ENCODE data around the gene PHLDA2. TPM values are rescaled to one million over a fixed set of nuclear protein-coding genes. Genes with fewer than 3 reads are reported as not detected.

PHLDA2 gene
- total RNA-seq, 6 experiments from 2014 or later, result 102 to 149 (median 125) TPM

GRCh38 chr11:2926611-2927051, 2.6 kb downstream of the PHLDA2 start:
- Mint-ChIP-seq H3K4me1 (ENCODE audit: low read depth) (peaks cover 16% of the 10 kb centered on the region), H3K4me3 (0 out of 2 replicates have a peak overlapping the region, but pooled peaks have one; percentile 7), H3K27me3 (ENCODE audit: insufficient read depth) (peaks cover 7% of the 10 kb centered on the region), H3K36me3 (ENCODE audit: low read depth) (peaks cover 14% of the 10 kb centered on the region; the same call in 1 of the 2 replicates), H3K27ac (peak overlapping the region; percentile 16; the same call in 1 of the 2 replicates), H3K9me3 (no peaks in the 10 kb centered on the region)
- no peak for DNase-seq
- TF ChIP-seq, protein P1, sequence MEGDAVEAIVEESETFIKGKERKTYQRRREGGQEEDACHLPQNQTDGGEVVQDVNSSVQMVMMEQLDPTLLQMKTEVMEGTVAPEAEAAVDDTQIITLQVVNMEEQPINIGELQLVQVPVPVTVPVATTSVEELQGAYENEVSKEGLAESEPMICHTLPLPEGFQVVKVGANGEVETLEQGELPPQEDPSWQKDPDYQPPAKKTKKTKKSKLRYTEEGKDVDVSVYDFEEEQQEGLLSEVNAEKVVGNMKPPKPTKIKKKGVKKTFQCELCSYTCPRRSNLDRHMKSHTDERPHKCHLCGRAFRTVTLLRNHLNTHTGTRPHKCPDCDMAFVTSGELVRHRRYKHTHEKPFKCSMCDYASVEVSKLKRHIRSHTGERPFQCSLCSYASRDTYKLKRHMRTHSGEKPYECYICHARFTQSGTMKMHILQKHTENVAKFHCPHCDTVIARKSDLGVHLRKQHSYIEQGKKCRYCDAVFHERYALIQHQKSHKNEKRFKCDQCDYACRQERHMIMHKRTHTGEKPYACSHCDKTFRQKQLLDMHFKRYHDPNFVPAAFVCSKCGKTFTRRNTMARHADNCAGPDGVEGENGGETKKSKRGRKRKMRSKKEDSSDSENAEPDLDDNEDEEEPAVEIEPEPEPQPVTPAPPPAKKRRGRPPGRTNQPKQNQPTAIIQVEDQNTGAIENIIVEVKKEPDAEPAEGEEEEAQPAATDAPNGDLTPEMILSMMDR (IDR thresholded peaks at IDR 0.05), result no peak

DNA sequence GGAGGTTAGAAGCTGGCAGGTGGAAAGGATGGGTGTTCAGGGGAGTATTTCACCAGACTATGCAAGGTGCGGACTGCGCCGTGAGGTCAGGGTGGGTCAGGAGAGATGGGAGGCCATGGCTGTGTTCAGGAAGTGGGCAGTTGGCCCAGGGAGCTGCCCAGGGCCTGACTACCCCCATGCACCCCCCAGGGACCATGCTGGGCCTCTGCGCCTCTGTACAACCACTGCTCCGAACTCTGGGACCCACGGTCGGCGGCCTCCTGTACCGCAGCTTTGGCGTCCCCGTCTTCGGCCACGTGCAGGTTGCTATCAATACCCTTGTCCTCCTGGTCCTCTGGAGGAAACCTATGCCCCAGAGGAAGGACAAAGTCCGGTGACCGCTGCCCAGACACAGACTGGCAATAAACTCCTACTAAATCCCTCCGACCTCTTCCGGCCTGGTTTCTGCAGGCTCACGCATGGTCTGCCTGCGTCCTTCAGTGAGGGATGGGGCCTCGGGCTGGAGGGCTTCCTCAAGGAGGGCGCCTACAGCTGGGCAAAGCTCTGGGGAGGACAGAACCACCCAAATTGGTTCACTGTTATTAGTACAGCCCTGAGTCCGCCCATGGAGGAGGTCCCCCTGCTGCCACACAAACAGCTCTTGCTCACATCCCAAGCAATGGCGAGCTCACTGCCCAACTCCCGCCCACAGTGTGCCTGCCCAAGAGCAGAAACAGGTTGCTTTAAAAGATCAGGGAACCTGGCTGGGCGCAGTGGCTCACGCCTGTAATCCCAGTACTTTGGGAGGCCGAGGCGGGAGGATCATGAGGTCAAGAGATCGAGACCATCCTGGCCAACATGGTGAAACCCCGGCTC, 4.2 kb downstream of the PHLDA2 start:
- DNase-seq, result no peak
- Mint-ChIP-seq H3K27ac (no peak overlapping the region), H3K4me3 (no peak overlapping the region), H3K4me1 (ENCODE audit: low read depth) (peaks cover 10% of the 10 kb centered on the region), H3K36me3 (ENCODE audit: low read depth) (peaks cover 14% of the 10 kb centered on the region; the same call in 1 of the 2 replicates), H3K9me3 (no peaks in the 10 kb centered on the region), H3K27me3 (ENCODE audit: insufficient read depth) (peaks cover 7% of the 10 kb centered on the region)
- TF ChIP-seq, protein P1 (IDR thresholded peaks at IDR 0.05), result no peak

DNA sequence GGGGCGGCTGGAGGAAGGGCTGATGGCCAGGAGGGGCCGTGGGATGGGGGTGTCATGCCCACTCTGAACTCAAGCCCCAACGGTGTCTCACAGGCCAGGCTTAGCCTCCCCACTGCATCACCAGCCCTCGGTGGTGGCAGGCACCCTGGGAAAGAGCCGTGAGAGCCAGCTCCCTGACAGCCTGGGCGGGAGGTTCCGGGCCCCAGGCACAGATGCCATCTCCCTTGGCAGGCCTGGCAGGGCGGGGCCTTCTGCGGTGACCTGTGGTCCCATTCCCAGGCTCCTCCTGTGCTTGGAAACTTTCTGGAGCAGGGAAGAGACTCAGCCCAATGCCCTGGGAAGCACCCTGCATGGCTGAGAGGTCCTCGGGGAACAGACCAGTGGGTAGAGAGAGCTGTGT, 4.8 kb downstream of the PHLDA2 start:
- TF ChIP-seq, protein P1 (IDR thresholded peaks at IDR 0.05), result no peak
- peaks cover 5% of the 10 kb centered on the region for H3K27me3 Mint-ChIP-seq (ENCODE audit: insufficient read depth)
- peaks cover 10% of the 10 kb centered on the region for H3K4me1 Mint-ChIP-seq (ENCODE audit: low read depth)
- DNase-seq, result no peak
- H3K4me3 Mint-ChIP-seq, result no peak overlapping the region
- peaks cover 14% of the 10 kb centered on the region; the same call in 1 of the 2 replicates for H3K36me3 Mint-ChIP-seq (ENCODE audit: low read depth)
- H3K27ac Mint-ChIP-seq, result no peak overlapping the region
- H3K9me3 Mint-ChIP-seq, result no peaks in the 10 kb centered on the region

DNA sequence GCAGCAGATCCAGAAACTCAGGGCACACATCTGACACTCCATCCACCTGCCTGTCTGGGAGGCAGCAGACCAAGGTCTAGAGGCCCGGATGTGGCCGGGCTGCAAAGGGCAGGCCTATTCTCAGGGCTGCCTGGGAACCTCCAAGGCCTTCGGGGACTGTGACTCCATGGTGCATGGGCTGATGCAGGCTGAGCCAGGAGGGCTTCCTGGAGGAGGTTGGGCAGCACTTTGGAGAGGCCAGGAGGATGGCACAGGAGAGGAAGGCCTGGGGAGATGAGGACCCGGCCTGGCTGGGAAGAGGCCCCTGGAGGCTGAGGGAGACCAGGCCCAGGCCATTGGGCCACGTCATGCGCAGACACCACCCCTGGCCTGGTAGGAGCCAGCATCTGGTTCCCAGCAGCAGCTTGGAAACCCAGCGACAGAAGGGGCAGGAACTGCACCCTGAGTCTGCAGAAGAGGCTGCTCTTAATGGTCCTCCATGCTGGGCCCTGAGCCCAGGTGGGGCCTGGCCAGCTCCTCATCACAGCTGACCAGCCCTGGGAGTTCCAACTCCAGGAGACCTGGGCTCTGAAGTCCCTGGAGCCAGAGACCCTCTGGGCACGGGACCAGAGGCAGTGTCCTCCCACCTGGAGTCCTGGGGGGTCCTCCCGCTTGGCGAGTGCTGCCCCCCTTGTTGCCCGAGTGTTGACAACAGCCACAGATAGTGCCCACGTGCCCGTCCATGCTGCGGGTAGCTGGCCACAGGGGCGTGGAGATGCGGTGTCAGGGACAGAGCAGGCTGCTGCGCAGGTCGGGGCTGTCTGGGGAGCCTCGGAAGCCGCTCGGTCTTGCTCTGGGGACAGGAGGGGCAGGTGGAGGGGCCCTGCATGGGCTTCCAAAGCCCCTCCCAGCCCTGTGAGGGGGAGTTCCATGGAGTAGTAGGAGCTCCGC, 5.5 kb downstream of the PHLDA2 start:
- Mint-ChIP-seq H3K27me3 (ENCODE audit: insufficient read depth) (peaks cover 5% of the 10 kb centered on the region), H3K4me3 (no peak overlapping the region), H3K36me3 (ENCODE audit: low read depth) (peaks cover 14% of the 10 kb centered on the region; the same call in 1 of the 2 replicates), H3K27ac (no peak overlapping the region), H3K9me3 (no peaks in the 10 kb centered on the region), H3K4me1 (ENCODE audit: low read depth) (peaks cover 10% of the 10 kb centered on the region)
- TF ChIP-seq, protein P1 (IDR thresholded peaks at IDR 0.05), result no peak
- DNase-seq, result no peak

- H3K27ac Mint-ChIP-seq, result no peak overlapping the region
- DNase-seq, result no peak
- peaks cover 7% of the 10 kb centered on the region; the same call in 1 of the 2 replicates for H3K36me3 Mint-ChIP-seq (ENCODE audit: low read depth)
- TF ChIP-seq, protein P1 (IDR thresholded peaks at IDR 0.05), result no peak
- peaks cover 7% of the 10 kb centered on the region for H3K27me3 Mint-ChIP-seq (ENCODE audit: insufficient read depth)
- H3K9me3 Mint-ChIP-seq, result no peaks in the 10 kb centered on the region
- no peak overlapping the region for H3K4me3 Mint-ChIP-seq
- H3K4me1 Mint-ChIP-seq (ENCODE audit: low read depth), result peaks cover 4% of the 10 kb centered on the region
These were observed 6.6 kb downstream of the PHLDA2 start for GRCh38 chr11:2922655-2923054.

Data from HFFc6 (cell line).